ENCODE data around the gene LAT.

DNA sequence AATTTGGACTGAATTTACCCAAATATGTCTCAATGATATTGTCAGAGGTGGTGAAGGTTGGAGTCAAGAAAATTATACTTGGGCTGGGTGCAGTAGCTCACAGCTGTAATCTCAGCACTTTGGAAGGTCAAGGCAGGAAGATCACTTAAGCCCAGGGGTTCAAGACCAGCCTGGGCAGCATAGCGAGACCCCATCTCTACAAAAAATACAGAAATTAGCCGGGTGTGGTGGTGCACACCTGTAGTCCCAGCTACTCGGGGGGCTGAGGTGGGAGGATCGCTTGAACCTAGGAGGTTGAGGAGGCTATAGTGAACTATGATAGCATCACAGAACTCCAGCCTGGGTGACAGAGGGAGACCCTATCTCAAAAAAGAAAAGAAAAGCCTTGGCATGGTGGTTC is 40.9 kb downstream of the LAT start:
- TF ChIP-seq ZNF30 (CRISPR knock-in tag; IDR thresholded peaks at IDR 0.05) = no peak
- TF ChIP-seq, protein P1, sequence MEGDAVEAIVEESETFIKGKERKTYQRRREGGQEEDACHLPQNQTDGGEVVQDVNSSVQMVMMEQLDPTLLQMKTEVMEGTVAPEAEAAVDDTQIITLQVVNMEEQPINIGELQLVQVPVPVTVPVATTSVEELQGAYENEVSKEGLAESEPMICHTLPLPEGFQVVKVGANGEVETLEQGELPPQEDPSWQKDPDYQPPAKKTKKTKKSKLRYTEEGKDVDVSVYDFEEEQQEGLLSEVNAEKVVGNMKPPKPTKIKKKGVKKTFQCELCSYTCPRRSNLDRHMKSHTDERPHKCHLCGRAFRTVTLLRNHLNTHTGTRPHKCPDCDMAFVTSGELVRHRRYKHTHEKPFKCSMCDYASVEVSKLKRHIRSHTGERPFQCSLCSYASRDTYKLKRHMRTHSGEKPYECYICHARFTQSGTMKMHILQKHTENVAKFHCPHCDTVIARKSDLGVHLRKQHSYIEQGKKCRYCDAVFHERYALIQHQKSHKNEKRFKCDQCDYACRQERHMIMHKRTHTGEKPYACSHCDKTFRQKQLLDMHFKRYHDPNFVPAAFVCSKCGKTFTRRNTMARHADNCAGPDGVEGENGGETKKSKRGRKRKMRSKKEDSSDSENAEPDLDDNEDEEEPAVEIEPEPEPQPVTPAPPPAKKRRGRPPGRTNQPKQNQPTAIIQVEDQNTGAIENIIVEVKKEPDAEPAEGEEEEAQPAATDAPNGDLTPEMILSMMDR (CRISPR knock-in tag; IDR thresholded peaks at IDR 0.05) = no peak
- TF ChIP-seq, protein P2, sequence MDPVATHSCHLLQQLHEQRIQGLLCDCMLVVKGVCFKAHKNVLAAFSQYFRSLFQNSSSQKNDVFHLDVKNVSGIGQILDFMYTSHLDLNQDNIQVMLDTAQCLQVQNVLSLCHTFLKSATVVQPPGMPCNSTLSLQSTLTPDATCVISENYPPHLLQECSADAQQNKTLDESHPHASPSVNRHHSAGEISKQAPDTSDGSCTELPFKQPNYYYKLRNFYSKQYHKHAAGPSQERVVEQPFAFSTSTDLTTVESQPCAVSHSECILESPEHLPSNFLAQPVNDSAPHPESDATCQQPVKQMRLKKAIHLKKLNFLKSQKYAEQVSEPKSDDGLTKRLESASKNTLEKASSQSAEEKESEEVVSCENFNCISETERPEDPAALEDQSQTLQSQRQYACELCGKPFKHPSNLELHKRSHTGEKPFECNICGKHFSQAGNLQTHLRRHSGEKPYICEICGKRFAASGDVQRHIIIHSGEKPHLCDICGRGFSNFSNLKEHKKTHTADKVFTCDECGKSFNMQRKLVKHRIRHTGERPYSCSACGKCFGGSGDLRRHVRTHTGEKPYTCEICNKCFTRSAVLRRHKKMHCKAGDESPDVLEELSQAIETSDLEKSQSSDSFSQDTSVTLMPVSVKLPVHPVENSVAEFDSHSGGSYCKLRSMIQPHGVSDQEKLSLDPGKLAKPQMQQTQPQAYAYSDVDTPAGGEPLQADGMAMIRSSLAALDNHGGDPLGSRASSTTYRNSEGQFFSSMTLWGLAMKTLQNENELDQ (CRISPR knock-in tag; IDR thresholded peaks at IDR 0.05; ENCODE audit: borderline replicate concordance) = no peak

Data from HepG2 (cell line).